HepG2 (cell line): ENCODE data around the gene ABHD18. TPM values are rescaled to one million over a fixed set of nuclear protein-coding genes. Genes with fewer than 3 reads are reported as not detected.
A peak's percentile ranks its signal among the peaks of the same experiment; 100 is the strongest.

ENCODE experiments used
- CHD4 ChIP-seq: fragments of 200-600 bp; sonication (generic); IDR thresholded peaks from 2 replicates; pipeline ENCODE4 v1.7.0; 2017; ENCODE audit warnings: mild to moderate bottlenecking, low read length, borderline replicate concordance
- KIAA2018 ChIP-seq: sonication (generic); formaldehyde crosslinking; IDR thresholded peaks from 2 replicates; pipeline ENCODE4 v1.5.0; 2020; ENCODE audit warnings: mild to moderate bottlenecking, missing genetic modification reagents, borderline replicate concordance
- MAZ ChIP-seq, 2 experiments: sonication (generic) in 1 of 2; formaldehyde crosslinking in 1 of 2; IDR thresholded peaks; 2 replicates each; pipeline versions ENCODE4 v1.5.0 to v1.6.1; 2012 to 2020; ENCODE audit warnings: low read depth in 2 of 2, mild to moderate bottlenecking in 2 of 2, borderline replicate concordance in 1 of 2, improper control_type of control experiment in 1 of 2, low read length in 1 of 2, missing genetic modification reagents in 1 of 2, moderate library complexity in 1 of 2
- NFIC ChIP-seq: IDR thresholded peaks from 2 replicates; pipeline ENCODE4 v1.6.1; 2012; ENCODE audit warnings: mild to moderate bottlenecking, low read length, inconsistent platforms
- PCBP2 ChIP-seq: fragments of 200-400 bp; formaldehyde crosslinking; optimal IDR thresholded peaks from 2 replicates; pipeline ENCODE3; 2018; ENCODE audit warnings: low read length, low read depth; ENCODE audit not compliant: poor library complexity, severe bottlenecking
- PHF21A ChIP-seq: sonication (generic); formaldehyde crosslinking; IDR thresholded peaks from 2 replicates; pipeline ENCODE4 v1.5.0; 2020; ENCODE audit warnings: mild to moderate bottlenecking, missing genetic modification reagents
- SAFB2 ChIP-seq: sonication (generic); formaldehyde crosslinking; IDR thresholded peaks from 2 replicates; pipeline ENCODE4 v1.5.1; 2020; ENCODE audit warnings: missing genetic modification reagents, low read depth, mild to moderate bottlenecking, borderline replicate concordance
- SIX4 ChIP-seq: sonication (generic); formaldehyde crosslinking; IDR thresholded peaks from 2 replicates; pipeline ENCODE4 v1.4.0; 2020; ENCODE audit warnings: missing genetic modification reagents
- ZNF12 ChIP-seq: sonication (generic); formaldehyde crosslinking; IDR thresholded peaks from 2 replicates; pipeline ENCODE4 v1.5.0; 2020; ENCODE audit warnings: missing genetic modification reagents
- ZNF557 ChIP-seq: sonication (generic); formaldehyde crosslinking; IDR thresholded peaks from 2 replicates; pipeline ENCODE4 v1.4.0; 2020; ENCODE audit warnings: missing genetic modification reagents
- ZNF781 ChIP-seq: sonication (generic); formaldehyde crosslinking; IDR thresholded peaks from 2 replicates; pipeline ENCODE4 v1.5.1; 2020; ENCODE audit warnings: borderline replicate concordance, mild to moderate bottlenecking, missing genetic modification reagents; ENCODE audit errors: not compliant biosample characterization
- polyA plus RNA-seq, 8 experiments: library from polyadenylated mRNA; depleted of rRNA in 3 of 8; stranded (reverse) in 7 of 8; unstranded in 1 of 8; fragments of >200 nt; fragmentation: Illumina TruSeq in 4 of 8; extraction: Trizol in 4 of 8; gene quantifications; 2 replicates each; pipeline versions ENCODE4 v1.2.1 to v1.2.3, GENCODE V29; 2011 to 2016; ENCODE audit warnings: low read depth in 4 of 8, missing spikeins in 1 of 8, mixed read lengths in 1 of 8; ENCODE audit not compliant: insufficient read depth in 1 of 8
- total RNA-seq, 5 experiments: library from RNA; depleted of rRNA; stranded (reverse); fragments of >200 nt; fragmentation: Illumina TruSeq; extraction: Trizol; gene quantifications; 2 replicates each; pipeline ENCODE4 v1.2.3, GENCODE V29; 2016; ENCODE audit warnings: low read depth in 1 of 5
- TF ChIP-seq, protein P1 (sequence below): sonication (generic); formaldehyde crosslinking; IDR thresholded peaks from 2 replicates; pipeline ENCODE4 v1.8.0; 2022; ENCODE audit warnings: missing genetic modification reagents, mild to moderate bottlenecking, moderate library complexity, borderline replicate concordance
- TF ChIP-seq, protein P2 (sequence below): sonication (generic); formaldehyde crosslinking; IDR thresholded peaks from 2 replicates; pipeline ENCODE4 v1.5.0; 2020; ENCODE audit warnings: missing genetic modification reagents, mild to moderate bottlenecking, borderline replicate concordance

The ABHD18 gene
- total and polyA plus RNA-seq, 2 of the 13 experiments (the other 11 are each of a cell fraction or from before 2014, with no cell fraction given), result 5.5 to 16.3 TPM

DNA sequence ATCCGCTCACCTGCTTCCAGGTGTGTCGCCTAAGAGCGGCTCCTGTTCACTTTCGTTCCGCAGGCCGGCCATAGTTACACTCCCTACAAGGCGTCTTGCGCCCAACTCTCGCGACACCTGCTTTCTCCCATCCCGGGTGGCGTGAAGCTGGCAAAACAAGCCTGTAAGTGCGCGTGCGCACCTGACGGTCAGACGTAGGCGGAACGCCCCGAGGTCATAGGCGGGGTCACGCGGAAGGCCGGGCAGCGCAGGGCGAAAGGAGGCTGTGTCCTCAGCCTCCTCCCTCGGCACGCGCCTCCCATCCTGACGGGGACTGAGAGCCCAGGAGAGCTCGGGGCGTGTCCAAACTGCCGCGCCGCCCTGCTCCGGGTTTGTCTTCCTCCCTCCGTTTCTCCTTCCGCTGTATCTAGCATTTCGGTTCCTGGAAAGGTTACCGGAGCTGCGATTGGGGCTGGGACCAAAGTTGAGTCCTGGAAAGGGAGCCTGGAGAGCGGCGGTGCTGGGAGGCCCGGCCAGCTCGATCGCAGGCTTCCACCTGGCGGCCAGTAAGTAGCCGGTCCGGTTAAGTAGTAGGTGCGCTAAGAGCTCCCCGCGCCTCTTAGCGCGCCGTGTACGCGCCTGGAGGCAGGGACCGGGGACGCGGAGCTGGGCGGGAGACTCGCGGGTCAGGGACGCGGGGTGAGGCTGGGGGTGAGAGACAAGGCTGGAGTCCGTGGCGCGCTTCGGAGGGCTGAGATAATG is at the start of gene ABHD18, which contains the start of gene MFSD8 (continued):
- TF ChIP-seq, protein P1, sequence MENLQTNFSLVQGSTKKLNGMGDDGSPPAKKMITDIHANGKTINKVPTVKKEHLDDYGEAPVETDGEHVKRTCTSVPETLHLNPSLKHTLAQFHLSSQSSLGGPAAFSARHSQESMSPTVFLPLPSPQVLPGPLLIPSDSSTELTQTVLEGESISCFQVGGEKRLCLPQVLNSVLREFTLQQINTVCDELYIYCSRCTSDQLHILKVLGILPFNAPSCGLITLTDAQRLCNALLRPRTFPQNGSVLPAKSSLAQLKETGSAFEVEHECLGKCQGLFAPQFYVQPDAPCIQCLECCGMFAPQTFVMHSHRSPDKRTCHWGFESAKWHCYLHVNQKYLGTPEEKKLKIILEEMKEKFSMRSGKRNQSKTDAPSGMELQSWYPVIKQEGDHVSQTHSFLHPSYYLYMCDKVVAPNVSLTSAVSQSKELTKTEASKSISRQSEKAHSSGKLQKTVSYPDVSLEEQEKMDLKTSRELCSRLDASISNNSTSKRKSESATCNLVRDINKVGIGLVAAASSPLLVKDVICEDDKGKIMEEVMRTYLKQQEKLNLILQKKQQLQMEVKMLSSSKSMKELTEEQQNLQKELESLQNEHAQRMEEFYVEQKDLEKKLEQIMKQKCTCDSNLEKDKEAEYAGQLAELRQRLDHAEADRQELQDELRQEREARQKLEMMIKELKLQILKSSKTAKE (CRISPR knock-in tag), result peak; percentile 48; the same call in 1 of the 2 replicates
- TF ChIP-seq KIAA2018 (no peak), SIX4 (CRISPR knock-in tag) (no peak), ZNF557 (no peak), ZNF781 (CRISPR knock-in tag) (peak; percentile 93), ZNF12 (CRISPR knock-in tag) (no peak; the same call in 1 of the 2 replicates), PCBP2 (no peak), CHD4 (no peak), NFIC (no peak), SAFB2 (no peak; the same call in 1 of the 2 replicates), MAZ (IDR thresholded peaks at IDR 0.05; ENCODE audit: borderline replicate concordance, low read depth, low read length) (no peak), MAZ (CRISPR knock-in tag; IDR thresholded peaks at IDR 0.05; ENCODE audit: low read depth) (peak; percentile 78), PHF21A (CRISPR knock-in tag) (peak; percentile 72; the same call in 1 of the 2 replicates)
- TF ChIP-seq, protein P2, sequence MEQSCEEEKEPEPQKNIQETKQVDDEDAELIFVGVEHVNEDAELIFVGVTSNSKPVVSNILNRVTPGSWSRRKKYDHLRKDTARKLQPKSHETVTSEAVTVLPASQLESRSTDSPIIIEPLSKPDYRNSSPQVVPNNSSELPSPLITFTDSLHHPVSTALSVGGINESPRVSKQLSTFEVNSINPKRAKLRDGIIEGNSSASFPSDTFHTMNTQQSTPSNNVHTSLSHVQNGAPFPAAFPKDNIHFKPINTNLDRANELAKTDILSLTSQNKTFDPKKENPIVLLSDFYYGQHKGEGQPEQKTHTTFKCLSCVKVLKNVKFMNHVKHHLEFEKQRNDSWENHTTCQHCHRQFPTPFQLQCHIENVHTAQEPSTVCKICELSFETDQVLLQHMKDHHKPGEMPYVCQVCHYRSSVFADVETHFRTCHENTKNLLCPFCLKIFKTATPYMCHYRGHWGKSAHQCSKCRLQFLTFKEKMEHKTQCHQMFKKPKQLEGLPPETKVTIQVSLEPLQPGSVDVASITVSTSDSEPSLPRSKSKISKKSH (CRISPR knock-in tag), result peak; percentile 15; the same call in 1 of the 2 replicates
